ENCODE measurements around the gene TCERG1L.

GRCh38 chr10:131187274-131187673 lies 124.2 kb downstream of the TCERG1L start:
- TF ChIP-seq POLR2A (IDR thresholded peaks at IDR 0.05): no peak
- no peak for TF ChIP-seq CTCF (IDR thresholded peaks at IDR 0.05)

All from Peyer's patch (tissue), 4 donors.